HUDEP-2 (cell line): ENCODE results near the gene MAGEB18.

Experiments
- DNase-seq, 76 experiments: peaks; one replicate each; lab custom pipeline; 2025; ENCODE audit not compliant: unreplicated experiment in 76 of 76; lab: John Stamatoyannopoulos, UW

MAGEB18 gene

DNA sequence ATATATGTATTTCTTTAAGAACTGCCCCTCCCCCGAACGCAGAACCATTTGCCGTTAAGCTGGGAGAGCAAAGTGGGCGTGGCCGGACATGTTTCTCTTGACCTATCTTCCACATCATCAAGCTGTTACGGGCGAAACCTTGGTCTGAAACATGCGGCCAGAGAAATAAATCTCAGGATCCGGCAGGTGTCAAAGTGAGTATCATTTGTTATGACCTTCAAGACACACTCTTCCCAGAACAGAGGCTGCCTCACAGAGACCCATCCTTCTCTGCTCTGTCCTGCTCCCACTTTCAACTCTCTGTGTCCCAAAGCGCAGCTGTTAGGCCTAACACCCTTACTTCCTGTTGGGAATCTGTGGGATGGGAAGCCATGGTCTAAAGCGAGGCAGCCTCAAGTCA, at the start of gene MAGEB18:
Gene MAGEB18 (plus strand): TSS at position 70 of the 400 bp plus-strand sequence. CDS start 643 bp downstream, outside the sequence.
- DNase-seq, result no peak

DNA sequence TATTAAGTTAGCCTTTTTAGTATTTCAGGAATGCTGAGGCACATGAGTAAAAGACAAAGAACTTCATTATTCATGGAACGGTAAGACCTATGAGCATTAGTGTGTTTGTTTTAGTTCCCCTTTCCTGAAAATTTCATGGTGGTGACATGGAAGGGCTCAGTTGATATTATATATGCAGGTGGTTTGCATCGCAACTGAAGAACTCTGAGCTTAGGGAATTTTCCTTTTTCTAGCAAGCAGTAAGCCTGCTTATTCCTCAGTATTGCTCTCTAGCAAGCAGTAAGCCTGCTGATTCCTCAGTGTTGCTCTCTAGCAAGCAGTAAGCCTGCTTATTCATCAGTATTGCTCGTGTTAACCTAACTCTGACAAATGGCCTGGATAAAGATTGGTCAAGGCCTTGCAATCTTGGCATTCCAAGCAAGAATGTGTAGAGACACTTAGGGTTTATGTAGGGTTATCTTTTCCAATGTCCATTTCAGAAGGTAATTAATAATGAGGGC, 37.7 kb upstream of the MAGEB18 start:
- no peak for DNase-seq

DNA sequence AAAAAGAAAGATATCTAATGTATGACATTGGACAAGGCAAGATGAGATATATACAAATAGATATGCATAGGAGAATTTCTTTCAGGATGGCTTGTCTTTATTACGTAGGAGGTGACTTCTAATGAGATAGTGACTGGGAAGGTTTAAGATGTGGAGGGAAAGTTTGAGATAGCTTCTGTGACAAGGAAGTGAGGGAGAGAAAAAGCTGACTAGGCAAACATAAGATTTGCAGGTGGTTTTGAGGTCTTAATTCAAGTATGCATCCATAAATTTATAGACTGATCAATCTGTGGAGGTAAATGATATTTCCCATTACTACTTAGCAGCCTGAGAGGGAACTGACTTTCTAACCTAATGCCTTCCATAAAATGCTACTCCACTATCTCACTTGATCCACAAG, 29.0 kb upstream of the MAGEB18 start:
- DNase-seq, result no peak

- no peak for DNase-seq
These were observed 7.9 kb downstream of the MAGEB18 start for GRCh38 chrX:26146024-26146423.

GRCh38 chrX:26160301-26160700, 22.2 kb downstream of the MAGEB18 start, which contains the start of gene MAGEB6B:
TSS of gene MAGEB6B (plus strand) at chrX:26160601. CDS start at chrX:26160601, 0 bp downstream.
- DNase-seq, result no peak
